Measurements from ENCODE around the gene HS3ST2. TPM values are rescaled to one million over a fixed set of nuclear protein-coding genes. Genes with fewer than 3 reads are reported as not detected.

The HS3ST2 gene
- total and polyA plus RNA-seq, 2 donors (not counting 3 experiments of a cell fraction or from before 2014, with no cell fraction given) = not detected

GRCh38 chr16:22915003-22915402 is 101.0 kb downstream of the HS3ST2 start:
- H3K9me1 ChIP-seq (replicated peaks; ENCODE audit: control insufficient read depth, extremely low read depth, insufficient read depth, low read length) = no peaks in the 10 kb centered on the region
- no peaks in the 10 kb centered on the region for H3K27me3 ChIP-seq (ENCODE audit: control insufficient read depth in 2 of 2, insufficient read depth in 2 of 2, low read length in 2 of 2)
- no peaks in the 10 kb centered on the region for H4K20me1 ChIP-seq (replicated peaks; ENCODE audit: control insufficient read depth, extremely low read depth, insufficient read depth, low read length)
- FAIRE-seq = no peak
- no peaks in the 10 kb centered on the region for H3K36me3 ChIP-seq (ENCODE audit: control insufficient read depth in 2 of 2, extremely low read depth in 1 of 2, insufficient read depth in 2 of 2, low read length in 2 of 2)
- no peak for TF ChIP-seq JUN (IDR thresholded peaks at IDR 0.05; ENCODE audit: borderline replicate concordance, insufficient read depth, insufficient read length, low read depth)
- TF ChIP-seq, protein P1, sequence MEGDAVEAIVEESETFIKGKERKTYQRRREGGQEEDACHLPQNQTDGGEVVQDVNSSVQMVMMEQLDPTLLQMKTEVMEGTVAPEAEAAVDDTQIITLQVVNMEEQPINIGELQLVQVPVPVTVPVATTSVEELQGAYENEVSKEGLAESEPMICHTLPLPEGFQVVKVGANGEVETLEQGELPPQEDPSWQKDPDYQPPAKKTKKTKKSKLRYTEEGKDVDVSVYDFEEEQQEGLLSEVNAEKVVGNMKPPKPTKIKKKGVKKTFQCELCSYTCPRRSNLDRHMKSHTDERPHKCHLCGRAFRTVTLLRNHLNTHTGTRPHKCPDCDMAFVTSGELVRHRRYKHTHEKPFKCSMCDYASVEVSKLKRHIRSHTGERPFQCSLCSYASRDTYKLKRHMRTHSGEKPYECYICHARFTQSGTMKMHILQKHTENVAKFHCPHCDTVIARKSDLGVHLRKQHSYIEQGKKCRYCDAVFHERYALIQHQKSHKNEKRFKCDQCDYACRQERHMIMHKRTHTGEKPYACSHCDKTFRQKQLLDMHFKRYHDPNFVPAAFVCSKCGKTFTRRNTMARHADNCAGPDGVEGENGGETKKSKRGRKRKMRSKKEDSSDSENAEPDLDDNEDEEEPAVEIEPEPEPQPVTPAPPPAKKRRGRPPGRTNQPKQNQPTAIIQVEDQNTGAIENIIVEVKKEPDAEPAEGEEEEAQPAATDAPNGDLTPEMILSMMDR (IDR thresholded peaks at IDR 0.05; ENCODE audit: extremely low read depth in 1 of 2, insufficient read depth in 1 of 2, low read depth in 1 of 2, low read length in 2 of 2) = no peak
- no peak for TF ChIP-seq POLR2AphosphoS5 (IDR thresholded peaks at IDR 0.05; ENCODE audit: insufficient read depth, low read depth, low read length)
- no peak for TF ChIP-seq GATA2 (IDR thresholded peaks at IDR 0.05; ENCODE audit: insufficient read depth, insufficient read length, low read depth, low read length)
- no peak for TF ChIP-seq POLR2A (IDR thresholded peaks at IDR 0.05; ENCODE audit: low read depth, low read length)
- no peak for TF ChIP-seq FOS (IDR thresholded peaks at IDR 0.05; ENCODE audit: borderline replicate concordance, insufficient read depth, low read length)
- TF ChIP-seq MAX (IDR thresholded peaks at IDR 0.05; ENCODE audit: insufficient read depth, insufficient read length) = no peak
- no peak for TF ChIP-seq MYC (IDR thresholded peaks at IDR 0.05; ENCODE audit: low read depth, low read length)
- TF ChIP-seq EZH2 (IDR thresholded peaks at IDR 0.05; ENCODE audit: borderline replicate concordance, low read depth, low read length, severe bottlenecking) = no peak
- no peaks in the 10 kb centered on the region for H3K79me2 ChIP-seq (ENCODE audit: control insufficient read depth, insufficient read depth, low read length)
- intact Hi-C loops (cut with micrococcal nuclease) = no loop called here
- H2AFZ ChIP-seq (ENCODE audit: low read depth, low read length) = no peak overlapping the region
- no peak overlapping the region for H3K4me2 ChIP-seq (ENCODE audit: insufficient read depth, low read length)
- H3K27ac ChIP-seq (ENCODE audit: insufficient read depth, low read depth, low read length) = no peak overlapping the region
- no TSS peak for BruUV-seq (replicated peaks)
- dilution Hi-C loops (cut with MboI; ENCODE audit: extremely low pct_ligation_motif_present, low sequenced_read_pairs) = no loop called here
- ChIA-PET POLR2A (no interaction called here), CTCF (interaction anchor here (1.1 kb wide), 1 partner anchor 14 kb away, joined by 4 read pairs; no protein-coding TSS in a partner anchor)
- no peak overlapping the region for H3K9ac ChIP-seq (replicated peaks; ENCODE audit: extremely low read depth, insufficient read depth, low read length)
- no peaks in the 10 kb centered on the region for H3K9me3 ChIP-seq (replicated peaks; ENCODE audit: control insufficient read depth, insufficient read depth, low read length)
- no peak overlapping the region for H3K4me3 ChIP-seq (replicated peaks in 1 of 3; ENCODE audit: insufficient read depth in 1 of 3, low read depth in 1 of 3, low read length in 3 of 3)
- no peaks in the 10 kb centered on the region for H3K4me1 ChIP-seq (ENCODE audit: control insufficient read depth, extremely low read depth, insufficient read depth, low read length)
- no peak for DNase-seq (ENCODE audit: low read depth, low spot score)

Measured in endothelial cell of umbilical vein (primary cell).